PFSK-1 (cell line): Measurements from ENCODE around the gene SNORC.

Experiments used
- FOXP2 ChIP-seq: optimal IDR thresholded peaks from 2 replicates; pipeline ENCODE3; 2011; ENCODE audit warnings: borderline replicate concordance, control low read depth, inconsistent platforms; ENCODE audit not compliant: insufficient read depth; ENCODE audit errors: extremely low read length, extremely low read depth
- POLR2AphosphoS5 ChIP-seq: IDR thresholded peaks from 2 replicates; pipeline ENCODE4 v1.6.1; 2012; ENCODE audit warnings: low read depth, mild to moderate bottlenecking, control low read depth, low read length, moderate library complexity
- SIN3A ChIP-seq: IDR thresholded peaks from 2 replicates; pipeline ENCODE4 v1.6.1; 2012; ENCODE audit warnings: mild to moderate bottlenecking, low read length, moderate library complexity, borderline replicate concordance; ENCODE audit not compliant: insufficient read depth
- TAF1 ChIP-seq: IDR thresholded peaks from 2 replicates; pipeline ENCODE4 v1.6.1; 2012; ENCODE audit warnings: low read length, control low read depth, borderline replicate concordance; ENCODE audit not compliant: insufficient read depth
- TF ChIP-seq, protein P1 (sequence below), 2 experiments: IDR thresholded peaks; 2 replicates each; pipeline versions ENCODE4 v1.6.1 to v1.8.0; 2011 to 2012; ENCODE audit warnings: low read depth in 2 of 2, low read length in 2 of 2, control low read depth in 1 of 2, inconsistent platforms in 1 of 2, mild to moderate bottlenecking in 1 of 2, moderate library complexity in 1 of 2; ENCODE audit not compliant: insufficient read depth in 1 of 2

DNA sequence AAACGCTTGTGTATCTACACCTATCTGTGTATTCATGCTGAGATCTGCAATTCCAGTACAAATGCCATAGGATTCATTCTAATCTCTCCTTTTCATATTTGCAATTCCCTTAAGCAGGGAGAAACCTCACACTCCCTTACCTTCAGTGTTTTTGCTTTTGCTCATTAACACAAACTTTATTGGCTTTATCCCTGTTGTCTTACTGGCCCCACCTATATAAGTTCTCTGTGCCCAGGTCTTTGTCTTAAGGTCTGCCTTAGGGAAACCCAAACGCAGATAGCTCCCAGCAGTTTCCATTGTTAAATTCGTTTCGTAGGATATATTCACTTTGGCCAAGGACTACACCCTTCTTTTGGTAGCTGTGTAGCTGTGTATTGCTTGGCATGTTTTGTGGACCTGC, 4.0 kb upstream of the SNORC start:
- TF ChIP-seq TAF1 (no peak), SIN3A (no peak), POLR2AphosphoS5 (no peak), FOXP2 (no peak)
- TF ChIP-seq, protein P1, sequence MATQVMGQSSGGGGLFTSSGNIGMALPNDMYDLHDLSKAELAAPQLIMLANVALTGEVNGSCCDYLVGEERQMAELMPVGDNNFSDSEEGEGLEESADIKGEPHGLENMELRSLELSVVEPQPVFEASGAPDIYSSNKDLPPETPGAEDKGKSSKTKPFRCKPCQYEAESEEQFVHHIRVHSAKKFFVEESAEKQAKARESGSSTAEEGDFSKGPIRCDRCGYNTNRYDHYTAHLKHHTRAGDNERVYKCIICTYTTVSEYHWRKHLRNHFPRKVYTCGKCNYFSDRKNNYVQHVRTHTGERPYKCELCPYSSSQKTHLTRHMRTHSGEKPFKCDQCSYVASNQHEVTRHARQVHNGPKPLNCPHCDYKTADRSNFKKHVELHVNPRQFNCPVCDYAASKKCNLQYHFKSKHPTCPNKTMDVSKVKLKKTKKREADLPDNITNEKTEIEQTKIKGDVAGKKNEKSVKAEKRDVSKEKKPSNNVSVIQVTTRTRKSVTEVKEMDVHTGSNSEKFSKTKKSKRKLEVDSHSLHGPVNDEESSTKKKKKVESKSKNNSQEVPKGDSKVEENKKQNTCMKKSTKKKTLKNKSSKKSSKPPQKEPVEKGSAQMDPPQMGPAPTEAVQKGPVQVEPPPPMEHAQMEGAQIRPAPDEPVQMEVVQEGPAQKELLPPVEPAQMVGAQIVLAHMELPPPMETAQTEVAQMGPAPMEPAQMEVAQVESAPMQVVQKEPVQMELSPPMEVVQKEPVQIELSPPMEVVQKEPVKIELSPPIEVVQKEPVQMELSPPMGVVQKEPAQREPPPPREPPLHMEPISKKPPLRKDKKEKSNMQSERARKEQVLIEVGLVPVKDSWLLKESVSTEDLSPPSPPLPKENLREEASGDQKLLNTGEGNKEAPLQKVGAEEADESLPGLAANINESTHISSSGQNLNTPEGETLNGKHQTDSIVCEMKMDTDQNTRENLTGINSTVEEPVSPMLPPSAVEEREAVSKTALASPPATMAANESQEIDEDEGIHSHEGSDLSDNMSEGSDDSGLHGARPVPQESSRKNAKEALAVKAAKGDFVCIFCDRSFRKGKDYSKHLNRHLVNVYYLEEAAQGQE (IDR thresholded peaks at IDR 0.05; ENCODE audit: insufficient read depth in 1 of 2, low read depth in 2 of 2, low read length in 2 of 2), result no peak
